ENCODE data around the gene ARHGEF2. TPM values are rescaled to one million over a fixed set of nuclear protein-coding genes. Genes with fewer than 3 reads are reported as not detected.

The ARHGEF2 gene
- total and polyA plus RNA-seq, 9 of the 15 experiments (the other 6 are each of a cell fraction or from before 2014, with no cell fraction given): 7.1 to 162 (median 62.2) TPM

DNA sequence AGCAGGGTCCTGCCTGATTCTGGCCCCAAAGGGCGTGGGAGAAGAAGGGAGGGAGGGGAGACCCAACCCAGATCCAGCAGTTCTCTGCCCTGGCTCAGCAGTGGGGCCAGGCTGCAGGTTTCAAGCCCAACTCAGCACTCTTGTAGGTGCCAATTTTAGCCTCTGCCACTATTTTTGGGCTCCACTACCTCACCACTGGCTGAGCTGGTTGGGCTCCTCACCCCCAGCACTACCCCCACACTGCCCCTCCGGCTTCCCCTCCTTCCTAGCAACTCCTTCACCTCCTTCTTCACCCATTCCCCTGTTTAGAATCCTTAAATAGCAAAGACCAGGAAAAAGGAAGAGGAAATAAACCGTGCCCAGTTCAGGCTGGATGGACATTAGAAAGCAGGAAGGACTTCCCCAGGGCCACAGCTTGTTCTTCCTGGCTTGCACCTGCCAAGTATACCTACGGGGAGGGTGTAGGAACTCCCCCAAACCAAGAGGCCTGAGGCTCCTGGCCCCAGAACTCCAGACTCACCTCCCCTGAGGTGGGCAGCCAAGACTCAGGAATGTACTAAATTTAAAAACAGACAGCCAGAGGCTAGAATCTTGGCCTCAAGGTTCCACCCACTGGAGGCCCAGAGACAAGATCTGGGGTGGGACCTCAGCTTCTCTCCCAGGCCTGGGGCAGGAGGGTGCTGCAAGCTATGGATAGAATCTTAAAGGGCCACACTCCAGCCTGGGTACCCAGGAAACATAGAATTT is 1.4 kb upstream of the ARHGEF2 start (continued):
- TF ChIP-seq RREB1 (CRISPR knock-in tag; IDR thresholded peaks at IDR 0.05): no peak
- TF ChIP-seq PCBP1 (IDR thresholded peaks at IDR 0.05; ENCODE audit: low read depth, low read length, poor library complexity, severe bottlenecking): no peak
- TF ChIP-seq CREB1 (IDR thresholded peaks at IDR 0.05): no peak
- TF ChIP-seq CREB1 (CRISPR knock-in tag; IDR thresholded peaks at IDR 0.05): no peak
- TF ChIP-seq TAF9B (IDR thresholded peaks at IDR 0.05; ENCODE audit: partially characterized antibody): no peak
- peak in 1 of 2 experiments; percentile 65; a peak in 2 of 4 replicates for TF ChIP-seq RCOR1 (IDR thresholded peaks at IDR 0.05; ENCODE audit: borderline replicate concordance in 1 of 2, low read depth in 2 of 2, low read length in 2 of 2)
- TF ChIP-seq SMARCB1 (IDR thresholded peaks at IDR 0.05; ENCODE audit: insufficient read length, low read depth): no peak
- no peak for TF ChIP-seq ZBTB8A (IDR thresholded peaks at IDR 0.05; ENCODE audit: partially characterized antibody)
- no peak for TF ChIP-seq GABPB1 (CRISPR knock-in tag; IDR thresholded peaks at IDR 0.05)
- no peak for TF ChIP-seq ZNF175 (CRISPR knock-in tag; IDR thresholded peaks at IDR 0.05; ENCODE audit: low read depth)
- no peak for TF ChIP-seq SP2 (IDR thresholded peaks at IDR 0.05; ENCODE audit: extremely low read depth, low read depth, low read length, poor library complexity, severe bottlenecking)
- no peak for TF ChIP-seq OTX1 (CRISPR knock-in tag; IDR thresholded peaks at IDR 0.05)
- no peak for TF ChIP-seq KLF13 (tag; IDR thresholded peaks at IDR 0.05; ENCODE audit: borderline replicate concordance, low read depth)
- TF ChIP-seq, protein P1, sequence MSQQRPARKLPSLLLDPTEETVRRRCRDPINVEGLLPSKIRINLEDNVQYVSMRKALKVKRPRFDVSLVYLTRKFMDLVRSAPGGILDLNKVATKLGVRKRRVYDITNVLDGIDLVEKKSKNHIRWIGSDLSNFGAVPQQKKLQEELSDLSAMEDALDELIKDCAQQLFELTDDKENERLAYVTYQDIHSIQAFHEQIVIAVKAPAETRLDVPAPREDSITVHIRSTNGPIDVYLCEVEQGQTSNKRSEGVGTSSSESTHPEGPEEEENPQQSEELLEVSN (IDR thresholded peaks at IDR 0.05; ENCODE audit: borderline replicate concordance in 1 of 2, extremely low read depth in 1 of 2, insufficient read depth in 1 of 2, insufficient read length in 1 of 2, low read depth in 1 of 2, low read length in 1 of 2, poor library complexity in 1 of 2, severe bottlenecking in 1 of 2): peak in 1 of 2 experiments; percentile 13
- TF ChIP-seq PHF20 (IDR thresholded peaks at IDR 0.05; ENCODE audit: partially characterized antibody): no peak
- no peak for TF ChIP-seq ZNF696 (CRISPR knock-in tag; conservative IDR thresholded peaks at IDR 0.05)
- TF ChIP-seq EP400 (IDR thresholded peaks at IDR 0.05): no peak
- TF ChIP-seq RBFOX2 (IDR thresholded peaks at IDR 0.05; ENCODE audit: low read depth, low read length): peak; percentile 62
- TF ChIP-seq SUPT5H (IDR thresholded peaks at IDR 0.05): peak; percentile 37; the same call in 1 of the 2 replicates
- TF ChIP-seq ZSCAN29 (IDR thresholded peaks at IDR 0.05): no peak

Data from K562 (cell line).